Hepatocyte (in vitro differentiated cells): Measurements from ENCODE around the gene ATP5F1B.

Source experiments
- EZH2 ChIP-seq: fragments of 200-600 bp; sonication (generic); IDR thresholded peaks from 2 replicates; pipeline ENCODE4 v1.6.1; 2016; ENCODE audit warnings: antibody characterized with exemption, mild to moderate bottlenecking, borderline replicate concordance
- TF ChIP-seq, protein P1 (sequence below): fragments of 200-600 bp; sonication (generic); IDR thresholded peaks from 2 replicates; pipeline ENCODE4 v1.5.1; 2016; ENCODE audit warnings: antibody characterized with exemption, mild to moderate bottlenecking; ENCODE audit not compliant: poor library complexity

DNA sequence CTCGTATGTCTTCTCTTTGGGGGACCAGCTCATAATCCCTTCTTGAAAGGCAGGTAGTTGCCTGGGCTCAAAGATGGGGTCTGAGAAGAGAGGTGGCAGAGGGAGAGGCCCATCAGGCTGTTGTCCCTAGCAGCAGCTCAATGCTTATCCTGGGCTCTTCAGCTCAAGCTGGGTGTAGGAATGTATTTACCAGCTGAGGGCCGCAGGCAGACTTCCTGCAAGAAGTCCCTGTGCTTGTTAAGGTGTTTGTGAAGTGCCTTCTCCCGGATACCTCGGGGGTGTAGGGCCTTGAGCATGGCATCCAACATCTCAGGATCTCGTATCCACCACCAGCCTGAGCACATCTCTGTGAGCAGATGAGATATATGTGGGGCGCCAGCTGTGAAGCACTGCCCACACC is 45.0 kb downstream of the ATP5F1B start:
- TF ChIP-seq, protein P1, sequence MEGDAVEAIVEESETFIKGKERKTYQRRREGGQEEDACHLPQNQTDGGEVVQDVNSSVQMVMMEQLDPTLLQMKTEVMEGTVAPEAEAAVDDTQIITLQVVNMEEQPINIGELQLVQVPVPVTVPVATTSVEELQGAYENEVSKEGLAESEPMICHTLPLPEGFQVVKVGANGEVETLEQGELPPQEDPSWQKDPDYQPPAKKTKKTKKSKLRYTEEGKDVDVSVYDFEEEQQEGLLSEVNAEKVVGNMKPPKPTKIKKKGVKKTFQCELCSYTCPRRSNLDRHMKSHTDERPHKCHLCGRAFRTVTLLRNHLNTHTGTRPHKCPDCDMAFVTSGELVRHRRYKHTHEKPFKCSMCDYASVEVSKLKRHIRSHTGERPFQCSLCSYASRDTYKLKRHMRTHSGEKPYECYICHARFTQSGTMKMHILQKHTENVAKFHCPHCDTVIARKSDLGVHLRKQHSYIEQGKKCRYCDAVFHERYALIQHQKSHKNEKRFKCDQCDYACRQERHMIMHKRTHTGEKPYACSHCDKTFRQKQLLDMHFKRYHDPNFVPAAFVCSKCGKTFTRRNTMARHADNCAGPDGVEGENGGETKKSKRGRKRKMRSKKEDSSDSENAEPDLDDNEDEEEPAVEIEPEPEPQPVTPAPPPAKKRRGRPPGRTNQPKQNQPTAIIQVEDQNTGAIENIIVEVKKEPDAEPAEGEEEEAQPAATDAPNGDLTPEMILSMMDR = no peak
- no peak for TF ChIP-seq EZH2
